Measurements from ENCODE around the gene SVOP. TPM values are rescaled to one million over a fixed set of nuclear protein-coding genes. Genes with fewer than 3 reads are reported as not detected.

Gene SVOP
- total RNA-seq, 2 experiments from 2014 or later = not detected

DNA sequence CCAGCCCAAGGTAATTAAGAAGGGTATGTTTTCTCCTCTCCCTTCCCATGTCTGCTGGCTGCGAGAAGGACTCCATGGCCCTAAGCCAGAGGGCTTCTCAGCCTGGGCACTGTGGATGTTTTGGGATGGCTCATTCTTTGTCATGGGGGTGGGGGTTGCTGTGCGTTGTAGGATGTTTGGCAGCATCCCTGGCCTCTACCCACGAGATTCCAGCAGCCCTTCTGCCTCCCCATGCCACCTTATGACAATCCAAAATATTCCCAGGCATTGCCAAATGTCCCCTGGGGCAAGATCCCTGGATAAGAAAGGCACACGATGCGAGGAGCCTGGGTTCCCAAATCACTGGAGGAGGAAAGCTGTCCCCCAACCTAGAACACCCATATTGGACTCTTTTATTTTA lies 104.5 kb downstream of the SVOP start:
- no peak overlapping the region for H3K4me3 Mint-ChIP-seq
- no peaks in the 10 kb centered on the region for H3K4me1 Mint-ChIP-seq (ENCODE audit: low read depth)
- H3K27ac Mint-ChIP-seq = no peak overlapping the region
- peaks cover 7% of the 10 kb centered on the region for H3K27me3 Mint-ChIP-seq (ENCODE audit: low read depth)
- H3K36me3 Mint-ChIP-seq (ENCODE audit: low read depth) = no peaks in the 10 kb centered on the region
- no peak for DNase-seq
- ChIA-PET CTCF (no interaction called here), POLR2A (no interaction called here)
- H3K9me3 Mint-ChIP-seq (ENCODE audit: insufficient read depth) = no peaks in the 10 kb centered on the region
- ATAC-seq = no peak

DNA sequence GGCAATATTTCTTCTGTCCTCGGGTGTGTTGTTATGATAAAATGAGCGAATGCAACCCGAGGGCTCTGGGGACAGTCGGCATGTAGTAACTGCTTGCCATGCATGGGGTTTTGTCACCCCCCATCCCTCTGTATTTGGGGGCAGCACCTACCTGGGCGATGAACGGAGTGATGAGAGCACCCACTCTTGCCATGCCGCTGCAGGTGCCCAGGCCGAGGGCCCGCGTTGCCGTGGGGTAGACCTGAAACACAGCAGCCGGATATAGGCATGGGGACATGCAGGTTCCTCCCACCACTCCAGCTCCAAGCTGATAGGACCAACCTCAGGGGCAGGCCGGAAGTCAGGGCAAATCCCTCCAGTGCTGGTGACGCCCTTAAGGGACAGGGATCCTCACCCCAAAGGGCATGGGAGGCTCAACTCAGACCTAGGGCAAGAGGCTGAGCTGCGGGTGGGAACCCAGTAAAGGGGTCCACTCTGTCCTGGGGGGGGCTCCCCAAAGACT lies 105.2 kb downstream of the SVOP start:
- H3K9me3 Mint-ChIP-seq (ENCODE audit: insufficient read depth) = no peaks in the 10 kb centered on the region
- ATAC-seq = no peak

DNA sequence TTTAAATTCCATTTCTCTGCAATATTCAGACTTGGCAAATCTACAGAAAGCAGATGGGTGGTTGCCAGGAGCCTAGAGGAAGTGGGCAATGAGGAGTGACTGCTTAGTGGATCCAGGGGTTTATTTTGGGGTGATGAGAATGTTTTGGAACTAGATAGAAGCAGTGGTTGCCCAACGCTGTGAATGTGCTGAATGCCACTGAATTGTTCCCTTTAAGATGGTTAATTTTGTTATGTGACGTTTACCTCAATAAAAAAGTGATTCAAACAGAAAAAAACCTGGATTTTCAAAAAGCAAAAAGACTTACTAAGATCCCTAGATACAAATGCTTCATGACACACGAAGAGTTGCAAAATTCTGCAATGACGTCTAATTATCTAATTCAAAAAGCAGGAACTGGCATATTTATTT lies 106.7 kb downstream of the SVOP start:
- no peak for DNase-seq
- no peak overlapping the region for H3K27ac Mint-ChIP-seq
- H3K4me1 Mint-ChIP-seq (ENCODE audit: low read depth) = no peaks in the 10 kb centered on the region
- POLR2A ChIA-PET = no interaction called here
- CTCF ChIA-PET = no interaction called here
- no peaks in the 10 kb centered on the region for H3K36me3 Mint-ChIP-seq (ENCODE audit: low read depth)
- H3K9me3 Mint-ChIP-seq (ENCODE audit: insufficient read depth) = no peaks in the 10 kb centered on the region
- ATAC-seq = no peak
- H3K27me3 Mint-ChIP-seq (ENCODE audit: low read depth) = peaks cover 4% of the 10 kb centered on the region
- no peak overlapping the region for H3K4me3 Mint-ChIP-seq

More for the DNA sequence above, 105.2 kb downstream of the SVOP start:
- no peaks in the 10 kb centered on the region for H3K36me3 Mint-ChIP-seq (ENCODE audit: low read depth)
- ChIA-PET CTCF (no interaction called here), POLR2A (no interaction called here)
- no peak overlapping the region for H3K4me3 Mint-ChIP-seq
- no peak for DNase-seq
- H3K27ac Mint-ChIP-seq = no peak overlapping the region
- H3K27me3 Mint-ChIP-seq (ENCODE audit: low read depth) = peaks cover 4% of the 10 kb centered on the region
- no peaks in the 10 kb centered on the region for H3K4me1 Mint-ChIP-seq (ENCODE audit: low read depth)

GRCh38 chr12:108912361-108912760 lies 108.5 kb downstream of the SVOP start:
- no peaks in the 10 kb centered on the region for H3K9me3 Mint-ChIP-seq (ENCODE audit: insufficient read depth)
- POLR2A ChIA-PET = no interaction called here
- H3K36me3 Mint-ChIP-seq (ENCODE audit: low read depth) = no peaks in the 10 kb centered on the region

GRCh38 chr12:108911915-108912314 lies 109.0 kb downstream of the SVOP start:
- ATAC-seq = no peak
- no peak overlapping the region for H3K4me3 Mint-ChIP-seq
- no peaks in the 10 kb centered on the region for H3K36me3 Mint-ChIP-seq (ENCODE audit: low read depth)
- H3K4me1 Mint-ChIP-seq (ENCODE audit: low read depth) = no peaks in the 10 kb centered on the region
- H3K9me3 Mint-ChIP-seq (ENCODE audit: insufficient read depth) = no peaks in the 10 kb centered on the region
- ChIA-PET POLR2A (no interaction called here), CTCF (no interaction called here)
- DNase-seq = no peak
- no peak overlapping the region for H3K27ac Mint-ChIP-seq
- H3K27me3 Mint-ChIP-seq (ENCODE audit: low read depth) = peaks cover 9% of the 10 kb centered on the region

More at GRCh38 chr12:108912361-108912760, 108.5 kb downstream of the SVOP start:
- Mint-ChIP-seq H3K27me3 (ENCODE audit: low read depth) (peaks cover 6% of the 10 kb centered on the region), H3K4me3 (no peak overlapping the region), H3K4me1 (ENCODE audit: low read depth) (no peaks in the 10 kb centered on the region), H3K27ac (no peak overlapping the region)
- DNase-seq (no peak), ATAC-seq (no peak)
- CTCF ChIA-PET = no interaction called here

DNA sequence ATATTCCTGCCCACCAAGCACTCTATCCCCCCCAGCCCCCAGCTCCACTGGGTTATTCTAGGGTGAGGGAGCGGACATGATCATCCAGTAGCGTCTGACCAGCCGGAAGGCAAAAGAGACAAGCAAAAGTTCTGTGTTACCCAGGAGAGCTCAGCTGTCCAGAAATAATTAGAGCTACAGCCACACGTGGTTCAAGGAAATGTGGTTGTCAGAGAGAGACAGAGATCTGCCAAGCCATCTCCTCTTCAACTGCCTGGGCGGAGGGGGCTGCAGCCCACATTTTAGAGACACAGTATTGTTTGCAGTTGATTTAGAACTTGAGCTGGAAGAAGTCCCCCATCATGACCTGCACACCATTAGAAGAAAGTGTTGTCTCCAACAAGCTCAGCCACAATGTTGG lies 110.5 kb downstream of the SVOP start:
- CTCF ChIA-PET = interaction anchor here (0.8 kb wide), 1 partner anchor 283 kb away, joined by 3 read pairs; no protein-coding TSS in a partner anchor
- peaks cover 14% of the 10 kb centered on the region for H3K27me3 Mint-ChIP-seq (ENCODE audit: low read depth)
- H3K27ac Mint-ChIP-seq = no peak overlapping the region
- no peaks in the 10 kb centered on the region for H3K36me3 Mint-ChIP-seq (ENCODE audit: low read depth)
- POLR2A ChIA-PET = no interaction called here
- no peaks in the 10 kb centered on the region for H3K9me3 Mint-ChIP-seq (ENCODE audit: insufficient read depth)
- H3K4me1 Mint-ChIP-seq (ENCODE audit: low read depth) = no peaks in the 10 kb centered on the region
- no peak overlapping the region for H3K4me3 Mint-ChIP-seq
- no peak for ATAC-seq
- DNase-seq = no peak

DNA sequence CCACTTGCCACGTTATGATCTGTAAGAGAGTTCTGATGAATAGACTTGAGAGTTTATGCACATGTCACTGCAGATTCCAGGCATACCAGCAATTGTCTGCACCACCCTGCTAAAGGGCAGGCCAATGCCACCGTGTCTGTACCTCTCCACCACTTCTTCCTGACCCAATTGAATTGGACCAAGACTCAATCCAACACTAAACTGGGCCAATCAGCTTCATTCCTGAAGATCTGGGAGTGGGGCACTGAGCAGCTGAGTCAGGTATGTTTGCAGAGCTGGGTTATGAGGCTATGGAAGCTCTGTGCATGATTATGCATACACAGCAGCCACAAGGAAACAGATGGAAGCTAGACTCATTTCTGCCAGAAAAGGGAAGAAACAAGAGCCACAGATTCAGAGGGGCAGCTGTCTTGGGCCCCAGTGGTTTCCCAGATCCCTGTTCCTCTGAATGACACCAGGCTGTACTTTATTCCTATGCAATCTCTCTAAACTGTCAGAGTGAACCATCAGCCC lies 113.0 kb downstream of the SVOP start:
- Mint-ChIP-seq H3K9me3 (ENCODE audit: insufficient read depth) (no peaks in the 10 kb centered on the region), H3K27ac (no peak overlapping the region), H3K27me3 (ENCODE audit: low read depth) (peaks cover 14% of the 10 kb centered on the region), H3K36me3 (ENCODE audit: low read depth) (no peaks in the 10 kb centered on the region), H3K4me3 (no peak overlapping the region), H3K4me1 (ENCODE audit: low read depth) (no peaks in the 10 kb centered on the region)
- ATAC-seq (no peak), DNase-seq (no peak)
- POLR2A ChIA-PET = no interaction called here
- CTCF ChIA-PET = interaction anchor here (0.6 kb wide), 1 partner anchor 356 kb away, joined by 3 read pairs; no protein-coding TSS in a partner anchor

GRCh38 chr12:108906971-108907370 lies 113.9 kb downstream of the SVOP start:
- H3K27ac Mint-ChIP-seq = no peak overlapping the region
- CTCF ChIA-PET = no interaction called here
- DNase-seq = no peak

GRCh38 chr12:108905725-108906124 lies 115.1 kb downstream of the SVOP start:
- CTCF ChIA-PET = no interaction called here
- POLR2A ChIA-PET = no interaction called here

More at GRCh38 chr12:108906971-108907370, 113.9 kb downstream of the SVOP start:
- no peaks in the 10 kb centered on the region for H3K9me3 Mint-ChIP-seq (ENCODE audit: insufficient read depth)
- peaks cover 14% of the 10 kb centered on the region for H3K27me3 Mint-ChIP-seq (ENCODE audit: low read depth)
- no peak overlapping the region for H3K4me3 Mint-ChIP-seq
- no peaks in the 10 kb centered on the region for H3K36me3 Mint-ChIP-seq (ENCODE audit: low read depth)
- no peak for ATAC-seq
- no peaks in the 10 kb centered on the region for H3K4me1 Mint-ChIP-seq (ENCODE audit: low read depth)
- POLR2A ChIA-PET = interaction anchor here (0.6 to 0.7 kb wide), 2 partner anchors 46 to 82 kb away, joined by 3 read pairs; no protein-coding TSS in a partner anchor

GRCh38 chr12:108899145-108899544 lies 121.7 kb downstream of the SVOP start:
- ATAC-seq = no peak
- no peak overlapping the region for H3K27ac Mint-ChIP-seq
- DNase-seq = no peak
- no peaks in the 10 kb centered on the region for H3K36me3 Mint-ChIP-seq (ENCODE audit: low read depth)
- H3K9me3 Mint-ChIP-seq (ENCODE audit: insufficient read depth) = no peaks in the 10 kb centered on the region
- H3K27me3 Mint-ChIP-seq (ENCODE audit: low read depth) = peaks cover 6% of the 10 kb centered on the region
- ChIA-PET CTCF (no interaction called here), POLR2A (no interaction called here)
- H3K4me1 Mint-ChIP-seq (ENCODE audit: low read depth) = no peaks in the 10 kb centered on the region
- no peak overlapping the region for H3K4me3 Mint-ChIP-seq

More at GRCh38 chr12:108905725-108906124, 115.1 kb downstream of the SVOP start:
- H3K4me3 Mint-ChIP-seq = no peak overlapping the region
- H3K27me3 Mint-ChIP-seq (ENCODE audit: low read depth) = peaks cover 14% of the 10 kb centered on the region
- no peaks in the 10 kb centered on the region for H3K9me3 Mint-ChIP-seq (ENCODE audit: insufficient read depth)
- no peak overlapping the region for H3K27ac Mint-ChIP-seq
- H3K36me3 Mint-ChIP-seq (ENCODE audit: low read depth) = no peaks in the 10 kb centered on the region
- ATAC-seq (no peak), DNase-seq (no peak)
- H3K4me1 Mint-ChIP-seq (ENCODE audit: low read depth) = no peaks in the 10 kb centered on the region

- Mint-ChIP-seq H3K27me3 (ENCODE audit: low read depth) (peaks cover 6% of the 10 kb centered on the region), H3K9me3 (ENCODE audit: insufficient read depth) (no peaks in the 10 kb centered on the region), H3K4me3 (no peak overlapping the region), H3K27ac (no peak overlapping the region), H3K4me1 (ENCODE audit: low read depth) (no peaks in the 10 kb centered on the region), H3K36me3 (ENCODE audit: low read depth) (no peaks in the 10 kb centered on the region)
- DNase-seq = no peak
- ATAC-seq = no peak
- ChIA-PET POLR2A (no interaction called here), CTCF (no interaction called here)
These were observed 124.1 kb downstream of the SVOP start for GRCh38 chr12:108896817-108897216.

DNA sequence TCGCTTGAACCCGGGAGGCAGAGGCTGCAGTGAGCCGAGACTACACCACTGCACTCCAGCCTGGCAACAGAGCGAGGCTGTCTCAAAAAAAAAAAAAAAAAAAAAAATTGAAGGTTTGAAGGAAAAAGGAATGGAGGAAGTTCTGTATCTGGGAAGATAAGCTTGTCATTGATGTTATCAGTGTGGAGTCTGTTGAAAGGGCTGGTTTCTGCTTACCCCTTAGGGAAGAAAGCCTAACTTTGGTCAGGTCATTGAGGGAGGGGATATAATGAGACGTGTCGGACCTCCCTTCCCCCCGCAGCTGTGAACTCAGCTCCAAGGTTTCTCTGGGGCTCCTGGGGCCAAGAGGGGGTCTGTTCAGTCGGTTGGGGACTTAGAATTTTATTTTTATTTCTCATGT lies 124.5 kb downstream of the SVOP start:
- Mint-ChIP-seq H3K36me3 (ENCODE audit: low read depth) (no peaks in the 10 kb centered on the region), H3K27ac (no peak overlapping the region), H3K4me1 (ENCODE audit: low read depth) (no peaks in the 10 kb centered on the region), H3K9me3 (ENCODE audit: insufficient read depth) (no peaks in the 10 kb centered on the region), H3K27me3 (ENCODE audit: low read depth) (peaks cover 6% of the 10 kb centered on the region), H3K4me3 (no peak overlapping the region)
- CTCF ChIA-PET = no interaction called here
- POLR2A ChIA-PET = no interaction called here
- ATAC-seq (no peak), DNase-seq (no peak)

DNA sequence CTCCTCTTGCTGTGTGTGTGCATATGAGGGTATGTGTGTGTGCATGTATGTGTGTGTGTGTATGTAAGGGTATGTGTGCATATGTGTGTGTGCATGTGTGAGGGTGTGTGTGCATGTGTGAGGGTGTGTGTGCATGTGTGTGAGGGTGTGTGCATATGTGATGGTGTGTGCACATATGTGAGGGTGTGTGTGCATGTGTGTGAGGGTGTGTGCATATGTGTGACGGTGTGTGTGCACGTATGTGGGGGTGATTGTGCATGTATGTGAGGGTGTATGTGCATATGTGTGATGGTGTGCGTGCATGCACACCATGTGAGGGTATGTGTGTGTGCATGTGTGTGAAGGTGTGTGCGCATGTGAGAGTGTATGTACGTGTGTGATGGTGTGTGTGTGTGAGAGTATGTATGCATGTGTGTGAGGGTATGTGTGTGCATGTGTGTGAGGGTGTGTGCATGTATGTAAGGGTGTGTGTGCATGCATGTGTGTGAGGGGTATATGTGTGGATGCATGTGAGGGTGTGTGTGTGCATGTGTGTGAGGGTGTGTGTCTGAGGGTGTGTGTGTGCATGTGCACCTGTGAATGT lies 125.6 kb downstream of the SVOP start:
- ATAC-seq = no peak
- Mint-ChIP-seq H3K36me3 (ENCODE audit: low read depth) (no peaks in the 10 kb centered on the region), H3K27ac (no peak overlapping the region), H3K27me3 (ENCODE audit: low read depth) (peaks cover 6% of the 10 kb centered on the region), H3K9me3 (ENCODE audit: insufficient read depth) (no peaks in the 10 kb centered on the region), H3K4me3 (no peak overlapping the region), H3K4me1 (ENCODE audit: low read depth) (no peaks in the 10 kb centered on the region)
- DNase-seq = no peak
- CTCF ChIA-PET = no interaction called here
- POLR2A ChIA-PET = no interaction called here
